GM18858 (cell line): ENCODE results near the gene PSMB5.

Experiments used
- ATAC-seq: cut with Tn5 transposase; IDR thresholded peaks from one replicate; pipeline ENCODE4 v1.9.1; 2021; ENCODE audit not compliant: unreplicated experiment

PSMB5 gene

DNA sequence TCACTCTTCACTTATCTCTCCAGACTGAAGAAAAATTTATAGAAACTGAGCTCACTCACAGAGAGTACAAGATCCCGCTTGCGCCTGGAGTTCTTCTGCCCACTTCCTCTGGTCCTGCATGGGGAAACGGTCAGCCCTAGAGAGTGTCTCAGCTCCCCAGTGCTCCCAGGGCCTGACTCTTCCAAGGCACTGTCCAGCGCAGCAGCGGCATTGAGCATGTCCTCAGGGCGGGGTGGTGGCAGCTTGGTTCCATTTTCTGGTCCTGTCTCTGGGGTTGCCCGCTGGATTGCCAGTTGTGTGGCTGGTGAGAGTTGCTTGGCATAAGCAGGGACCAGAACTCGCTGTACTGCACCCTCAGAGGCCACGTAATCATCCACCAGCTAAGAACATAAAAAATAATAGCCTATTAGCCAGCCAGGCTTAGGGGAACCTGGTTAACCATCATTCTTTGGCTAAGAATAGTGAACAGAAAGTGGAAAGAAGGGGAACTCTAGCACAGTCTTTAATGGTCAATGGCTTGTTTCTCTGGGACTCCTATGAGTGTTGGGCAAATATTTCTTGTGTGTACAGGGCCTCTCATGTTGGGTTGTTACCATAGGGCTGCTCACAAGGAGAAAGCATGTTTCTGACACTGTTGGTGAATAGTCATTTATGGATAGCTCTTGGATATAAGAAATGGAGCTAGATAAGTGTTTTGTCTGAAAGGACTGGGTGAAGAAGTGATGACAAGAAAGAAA lies 38.6 kb downstream of the PSMB5 start:
- no peak for ATAC-seq

GRCh38 chr14:22994762-22995275 lies 39.9 kb downstream of the PSMB5 start:
- no peak for ATAC-seq

DNA sequence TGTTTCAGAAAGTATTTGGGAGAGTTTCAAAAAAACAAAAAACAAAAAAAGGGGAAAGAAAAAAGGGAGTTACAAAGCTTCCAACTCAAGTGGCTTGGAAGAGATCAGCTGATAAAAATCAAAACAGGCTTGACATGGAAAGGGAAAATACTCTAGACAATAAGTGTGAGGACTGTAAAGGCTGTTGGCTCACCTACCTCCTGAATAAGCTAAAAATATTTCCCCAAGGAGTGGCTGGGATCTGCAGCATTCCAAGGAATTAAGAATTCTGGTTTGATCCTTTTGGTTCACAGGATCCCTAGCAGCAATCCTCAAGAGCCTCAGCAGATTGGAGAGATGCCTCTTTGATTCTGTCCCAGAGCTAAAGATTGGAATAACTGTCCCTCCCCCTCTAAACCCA lies 41.2 kb downstream of the PSMB5 start:
- ATAC-seq = no peak

- no peak for ATAC-seq
Measured at GRCh38 chr14:22991852-22992251, 42.8 kb downstream of the PSMB5 start.

DNA sequence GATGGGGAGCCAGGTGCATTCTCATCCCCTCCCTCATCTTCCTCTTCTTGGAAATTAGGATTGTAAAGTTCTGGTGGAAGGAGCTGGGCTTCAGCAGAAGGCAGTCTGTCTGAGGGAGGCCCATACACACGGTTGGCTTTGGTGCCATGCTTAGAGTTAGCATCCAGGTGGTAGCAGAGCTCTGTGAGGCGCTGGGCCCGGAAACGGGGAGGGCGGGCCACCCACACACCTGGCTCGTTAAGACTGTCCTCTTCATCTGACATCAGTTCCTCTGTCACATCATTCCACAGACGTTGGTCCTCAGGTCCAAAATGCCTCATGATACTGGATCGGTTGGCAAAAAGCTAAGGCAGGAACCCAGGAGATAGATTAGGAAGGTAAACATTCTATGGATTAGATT lies 47.4 kb downstream of the PSMB5 start:
- ATAC-seq = no peak

DNA sequence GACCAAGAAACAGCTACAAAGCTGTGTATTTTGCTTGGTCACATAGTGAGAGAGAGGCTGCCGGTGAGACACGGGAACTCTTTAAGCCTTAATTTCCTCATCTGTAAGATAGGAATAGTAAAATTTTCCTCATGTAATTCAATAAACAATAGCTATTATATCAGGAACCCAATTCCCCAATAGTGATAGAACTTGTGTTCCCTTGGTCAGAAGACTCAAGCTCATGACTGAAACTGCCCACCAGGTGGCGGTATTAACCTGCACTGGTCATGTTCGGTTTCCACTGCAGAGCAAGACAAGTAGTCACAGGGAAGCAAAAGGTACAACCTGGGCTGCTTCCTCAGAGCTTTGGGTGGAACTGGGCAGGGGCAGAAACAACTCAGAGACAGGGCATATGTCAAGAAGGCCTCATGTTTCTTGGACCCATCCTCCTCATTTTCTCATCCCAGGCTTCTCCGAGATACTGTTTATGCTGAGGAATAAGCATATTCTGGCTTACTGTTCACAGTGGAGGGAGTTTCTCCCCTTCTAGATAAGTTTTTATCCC lies 48.1 kb downstream of the PSMB5 start:
- ATAC-seq = no peak

DNA sequence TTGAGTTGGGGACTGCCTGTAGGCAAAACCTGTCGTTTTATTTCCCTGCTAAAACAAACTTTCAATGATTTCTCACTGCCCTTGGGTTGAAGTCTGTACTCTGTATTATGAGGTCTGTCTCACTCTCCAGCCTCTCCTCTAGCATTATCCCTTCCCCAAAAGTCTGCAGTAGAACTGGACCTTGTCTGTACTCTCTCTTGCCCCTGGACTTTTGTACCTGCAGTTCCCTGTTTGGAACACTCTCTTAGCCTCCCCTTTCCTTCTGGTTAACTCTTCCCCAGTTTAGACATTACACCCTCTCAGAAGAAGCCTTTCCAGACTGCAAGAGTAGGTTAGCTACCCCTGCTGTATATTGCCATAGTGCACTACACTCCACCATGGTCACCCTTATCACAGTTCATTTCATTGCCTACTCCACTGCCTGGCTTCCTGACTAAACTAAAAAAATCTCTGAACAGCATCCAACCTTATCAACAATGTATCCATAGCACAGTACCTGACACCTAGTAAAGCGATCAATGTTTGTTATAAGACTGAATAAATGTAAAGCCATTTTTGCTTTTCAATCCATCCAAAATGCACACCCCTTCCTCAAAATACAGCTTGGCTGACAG lies 48.7 kb downstream of the PSMB5 start:
- no peak for ATAC-seq

- ATAC-seq = no peak
Measured at GRCh38 chr14:22984959-22985658, 49.6 kb downstream of the PSMB5 start.

DNA sequence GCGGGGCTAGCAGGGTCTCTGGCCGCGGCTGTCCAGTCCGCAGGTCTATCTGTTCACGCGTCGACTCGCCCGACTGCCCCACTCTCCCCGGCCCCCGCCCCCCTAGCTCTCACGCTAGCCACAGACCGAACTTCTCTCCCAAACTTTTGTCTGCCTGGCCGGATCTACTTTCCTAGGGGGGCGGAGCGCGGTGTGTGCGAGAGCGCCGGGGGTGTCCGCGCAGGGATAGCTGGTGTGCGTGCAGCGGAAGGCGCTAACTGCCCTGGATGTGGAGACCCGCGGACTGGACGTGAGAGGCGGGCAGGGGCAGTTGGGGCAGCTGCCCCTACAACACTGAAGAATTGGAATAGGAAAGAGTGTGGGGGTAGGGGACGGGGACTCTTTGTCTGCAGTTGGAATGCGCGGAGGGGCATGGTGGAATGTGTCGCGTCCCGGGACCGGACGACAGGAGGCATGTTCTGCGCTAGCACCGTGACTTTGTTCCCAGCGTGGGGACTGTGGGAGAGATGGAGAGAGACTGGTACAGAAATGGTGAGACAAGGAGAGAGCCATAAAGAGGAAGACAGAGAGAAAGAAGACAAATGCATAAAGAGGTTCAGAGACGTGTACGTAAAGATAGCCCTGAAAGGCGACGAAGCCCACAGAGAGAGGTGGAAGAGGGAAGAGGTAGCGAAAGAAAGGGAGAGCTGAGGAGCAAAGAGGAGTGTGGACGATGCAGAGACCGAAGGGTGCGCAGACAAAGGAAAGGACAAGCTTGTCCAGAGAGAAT lies 52.0 kb downstream of the PSMB5 start, which contains the start of gene AJUBA:
TSS of gene AJUBA (minus strand) at position 75 of the 769 bp plus-strand sequence. CDS start 285 bp downstream, outside the sequence.
- ATAC-seq = no peak

- ATAC-seq = no peak
Measured at GRCh38 chr14:22981876-22982476, 52.7 kb downstream of the PSMB5 start.

GRCh38 chr14:22981090-22981875 lies 53.4 kb downstream of the PSMB5 start:
- ATAC-seq = no peak

GRCh38 chr14:22980672-22981089 lies 54.0 kb downstream of the PSMB5 start:
- no peak for ATAC-seq

DNA sequence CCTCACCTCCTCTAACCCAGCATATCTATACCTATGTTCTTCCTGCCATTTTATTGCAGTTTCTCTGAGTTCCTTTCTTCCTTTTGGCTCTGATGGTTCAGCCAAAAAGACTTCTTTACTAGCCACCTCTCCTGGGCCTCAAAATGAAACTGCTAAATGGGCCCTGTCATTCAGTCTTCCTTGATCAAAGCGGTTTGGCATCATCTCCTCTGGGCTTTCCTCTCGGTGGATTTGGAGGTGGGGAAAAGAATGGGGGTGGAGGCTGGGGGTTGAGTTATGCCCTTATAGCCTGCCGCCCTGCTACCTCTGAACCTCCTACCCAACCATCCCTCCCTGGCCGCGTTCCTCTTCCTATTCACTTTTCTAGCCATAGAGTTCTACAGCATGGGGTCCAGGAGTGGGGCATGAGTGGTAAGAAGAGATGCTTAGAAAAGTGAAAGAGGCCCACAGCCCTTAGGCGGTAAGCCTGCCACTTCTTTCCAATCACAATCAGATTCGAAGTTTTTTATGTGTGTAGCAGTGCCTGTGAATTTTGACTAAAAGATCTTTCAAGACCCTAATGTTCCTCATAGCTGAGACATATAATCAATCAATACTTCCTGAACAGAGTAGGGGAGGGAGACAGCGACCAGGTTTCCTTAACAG lies 54.8 kb downstream of the PSMB5 start:
- no peak for ATAC-seq

DNA sequence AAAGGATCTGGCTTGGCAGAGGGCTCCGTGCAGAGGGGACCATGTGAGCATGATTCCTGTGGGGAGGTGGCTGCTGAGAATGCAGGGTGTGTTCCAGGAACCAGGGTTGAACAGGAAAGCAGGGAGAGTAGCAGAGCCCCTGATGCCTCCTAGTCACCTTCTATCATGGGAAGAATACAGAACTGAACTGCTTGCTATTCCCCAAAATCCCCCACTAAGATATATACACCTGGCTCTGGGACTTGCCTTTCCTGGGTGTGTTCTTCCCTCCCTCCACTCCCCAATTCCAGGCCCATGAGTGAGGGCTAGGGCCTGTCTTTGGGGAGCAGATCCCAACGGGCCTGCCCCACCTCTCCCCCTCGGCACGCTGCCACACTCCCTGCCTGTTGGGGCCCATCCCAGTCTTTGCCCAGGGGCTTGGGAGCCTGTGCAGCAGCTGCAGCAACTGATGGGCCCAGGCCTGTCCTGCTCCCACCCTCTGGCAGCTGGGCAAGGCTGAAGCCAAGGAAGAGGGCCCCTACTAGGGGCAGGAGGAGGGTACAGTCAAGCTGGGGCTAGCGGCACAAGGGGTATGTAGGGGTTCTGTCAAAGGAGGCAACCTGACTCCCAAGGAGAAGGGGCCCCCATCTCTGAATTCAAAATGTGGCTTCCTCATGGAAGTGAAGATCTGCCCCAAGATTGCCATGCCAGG lies 55.6 kb downstream of the PSMB5 start:
- no peak for ATAC-seq

GRCh38 chr14:22978487-22978837 lies 56.2 kb downstream of the PSMB5 start:
- ATAC-seq = no peak

- ATAC-seq = no peak
Measured at GRCh38 chr14:22977684-22978486, 56.8 kb downstream of the PSMB5 start.

DNA sequence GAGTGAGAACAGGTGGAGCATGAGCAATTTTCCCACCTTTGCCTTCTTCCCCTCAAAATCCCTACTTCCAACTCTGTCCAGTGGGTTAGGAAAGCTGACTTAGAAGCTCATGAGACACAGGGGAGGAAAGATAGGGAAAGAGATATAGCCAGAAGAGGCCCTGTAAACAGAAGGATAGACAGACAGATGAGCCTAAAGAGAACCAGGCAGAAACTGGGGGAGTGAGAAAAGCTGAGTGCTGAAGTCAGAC lies 57.3 kb downstream of the PSMB5 start:
- ATAC-seq = no peak
